ENCODE results near the gene GABPB1. TPM values are rescaled to one million over a fixed set of nuclear protein-coding genes. Genes with fewer than 3 reads are reported as not detected.
A peak's percentile ranks its signal among the peaks of the same experiment; 100 is the strongest.

Gene GABPB1
- total and polyA plus RNA-seq, 2 of the 13 experiments (the other 11 are each of a cell fraction or from before 2014, with no cell fraction given) = 17.5 to 39.5 TPM

- no peak for TF ChIP-seq ZNF451 (CRISPR knock-in tag; IDR thresholded peaks at IDR 0.05)
- TF ChIP-seq ZNF75D (CRISPR knock-in tag; IDR thresholded peaks at IDR 0.05; ENCODE audit: borderline replicate concordance) = no peak
- no peak for TF ChIP-seq ZNF124 (CRISPR knock-in tag; IDR thresholded peaks at IDR 0.05)
- no peak for TF ChIP-seq NR0B2 (CRISPR knock-in tag; IDR thresholded peaks at IDR 0.05)
- no peak for TF ChIP-seq GATA4 (IDR thresholded peaks at IDR 0.05; ENCODE audit: borderline replicate concordance, low read depth)
- no peak for TF ChIP-seq GPN1 (CRISPR knock-in tag; IDR thresholded peaks at IDR 0.05; ENCODE audit: borderline replicate concordance)
- no peak for TF ChIP-seq CENPT (CRISPR knock-in tag; IDR thresholded peaks at IDR 0.05; ENCODE audit: low read depth)
- TF ChIP-seq CENPBD1 (CRISPR knock-in tag; IDR thresholded peaks at IDR 0.05; ENCODE audit: borderline replicate concordance, low read depth) = no peak
- TF ChIP-seq ZNF713 (CRISPR knock-in tag; IDR thresholded peaks at IDR 0.05) = no peak
- TF ChIP-seq ZFP90 (CRISPR knock-in tag; IDR thresholded peaks at IDR 0.05; ENCODE audit: borderline replicate concordance) = no peak
- 0 out of 2 replicates have a peak, but pooled peaks have one; percentile 24 for TF ChIP-seq DNMT3B (CRISPR knock-in tag; conservative IDR thresholded peaks at IDR 0.05)
- TF ChIP-seq RCOR2 (CRISPR knock-in tag; IDR thresholded peaks at IDR 0.05) = no peak
- no peak for TF ChIP-seq ZNF691 (CRISPR knock-in tag; IDR thresholded peaks at IDR 0.05; ENCODE audit: borderline replicate concordance, low read depth)
- no peak for TF ChIP-seq ZNF20 (CRISPR knock-in tag; IDR thresholded peaks at IDR 0.05)
- TF ChIP-seq ZNF704 (CRISPR knock-in tag; IDR thresholded peaks at IDR 0.05; ENCODE audit: borderline replicate concordance) = no peak
- TF ChIP-seq ATF7-NPFF (CRISPR knock-in tag; IDR thresholded peaks at IDR 0.05; ENCODE audit: low read depth) = peak; percentile 67; the same call in 1 of the 2 replicates
- TF ChIP-seq KDM6A (CRISPR knock-in tag; IDR thresholded peaks at IDR 0.05; ENCODE audit: low read depth) = no peak
- TF ChIP-seq LBX2 (CRISPR knock-in tag; IDR thresholded peaks at IDR 0.05; ENCODE audit: borderline replicate concordance) = no peak
- no peak for TF ChIP-seq ATRX (CRISPR knock-in tag; IDR thresholded peaks at IDR 0.05; ENCODE audit: borderline replicate concordance)
- TF ChIP-seq ZNF550 (CRISPR knock-in tag; IDR thresholded peaks at IDR 0.05; ENCODE audit: borderline replicate concordance) = no peak
- peak; percentile 39; the same call in 1 of the 2 replicates for TF ChIP-seq ZNF446 (CRISPR knock-in tag; IDR thresholded peaks at IDR 0.05)
- no peak for TF ChIP-seq ZNF263 (CRISPR knock-in tag; IDR thresholded peaks at IDR 0.05)
- TF ChIP-seq GATAD1 (CRISPR knock-in tag; IDR thresholded peaks at IDR 0.05) = peak; percentile 27; the same call in 1 of the 2 replicates
- no peak for TF ChIP-seq MAZ (IDR thresholded peaks at IDR 0.05; ENCODE audit: borderline replicate concordance, low read depth, low read length)
- no peak; the same call in 1 of the 2 replicates for TF ChIP-seq MAZ (CRISPR knock-in tag; IDR thresholded peaks at IDR 0.05; ENCODE audit: low read depth)
- no peak for TF ChIP-seq ZNF7 (CRISPR knock-in tag; IDR thresholded peaks at IDR 0.05)
- no peak for TF ChIP-seq ZNF225 (CRISPR knock-in tag; IDR thresholded peaks at IDR 0.05)
- no peak for TF ChIP-seq ZKSCAN8 (CRISPR knock-in tag; IDR thresholded peaks at IDR 0.05; ENCODE audit: borderline replicate concordance)
Measured at GRCh38 chr15:50353975-50354837, 792 bp downstream of the GABPB1 start (continued).

Measured in HepG2 (cell line).